Muscle layer of colon (tissue), 2 donors: ENCODE data around the gene EHD2.

Source experiments
- H3K27ac ChIP-seq: one replicate; pipeline ENCODE4 v1.7.0; 2013; ENCODE audit warnings: low read depth, mild to moderate bottlenecking, low read length, moderate library complexity
- H3K27me3 ChIP-seq, 2 donors: one replicate each; pipeline ENCODE4 v1.7.0; 2013; ENCODE audit warnings: low read length in 2 of 2, mild to moderate bottlenecking in 2 of 2; ENCODE audit not compliant: insufficient read depth in 2 of 2, control insufficient read depth in 1 of 2
- H3K36me3 ChIP-seq: one replicate; pipeline ENCODE4 v1.7.0; 2013; ENCODE audit warnings: mild to moderate bottlenecking, low read length; ENCODE audit not compliant: insufficient read depth
- H3K4me1 ChIP-seq: one replicate; pipeline ENCODE4 v1.7.0; 2013; ENCODE audit warnings: mild to moderate bottlenecking, low read length; ENCODE audit not compliant: insufficient read depth
- H3K4me3 ChIP-seq, 2 donors: one replicate each; pipeline ENCODE4 v1.7.0; 2013; ENCODE audit warnings: low read length in 2 of 2, low read depth in 1 of 2, mild to moderate bottlenecking in 1 of 2, moderate library complexity in 1 of 2
- H3K9ac ChIP-seq: one replicate; pipeline ENCODE4 v1.7.0; 2013; ENCODE audit warnings: low read length
- H3K9me3 ChIP-seq: one replicate; pipeline ENCODE4 v1.7.0; 2013; ENCODE audit warnings: mild to moderate bottlenecking, low read length
- donor health status: abdominal sarcoma.
- donor health status: Adenocarcinoma of cecum.

EHD2 gene

DNA sequence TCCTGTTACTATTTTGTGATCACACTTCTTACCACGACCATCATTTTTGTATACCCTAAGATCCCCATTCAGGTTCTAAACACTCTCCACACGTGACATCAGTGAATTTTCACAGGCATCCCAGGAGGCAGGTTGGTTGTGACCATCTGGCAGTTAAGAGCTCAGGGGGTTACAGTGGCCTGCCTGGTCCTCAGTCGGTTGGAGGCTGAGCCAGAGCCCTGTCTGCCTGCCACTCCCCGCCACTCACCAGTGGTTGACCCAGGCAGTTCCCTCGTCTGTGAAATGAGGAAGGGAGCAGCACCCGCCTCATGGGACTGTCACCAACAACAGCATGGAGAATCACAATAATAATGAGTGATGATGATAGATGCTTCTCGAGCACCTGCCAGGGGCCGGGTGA, 36.4 kb upstream of the EHD2 start:
- Histone ChIP-seq H3K4me1 (no peaks in the 10 kb centered on the region), H3K27me3 (no peaks in the 10 kb centered on the region), H3K27ac (no peak overlapping the region), H3K9me3 (no peaks in the 10 kb centered on the region), H3K9ac (no peak overlapping the region), H3K36me3 (peaks cover 31% of the 10 kb centered on the region), H3K4me3 (no peak overlapping the region)

DNA sequence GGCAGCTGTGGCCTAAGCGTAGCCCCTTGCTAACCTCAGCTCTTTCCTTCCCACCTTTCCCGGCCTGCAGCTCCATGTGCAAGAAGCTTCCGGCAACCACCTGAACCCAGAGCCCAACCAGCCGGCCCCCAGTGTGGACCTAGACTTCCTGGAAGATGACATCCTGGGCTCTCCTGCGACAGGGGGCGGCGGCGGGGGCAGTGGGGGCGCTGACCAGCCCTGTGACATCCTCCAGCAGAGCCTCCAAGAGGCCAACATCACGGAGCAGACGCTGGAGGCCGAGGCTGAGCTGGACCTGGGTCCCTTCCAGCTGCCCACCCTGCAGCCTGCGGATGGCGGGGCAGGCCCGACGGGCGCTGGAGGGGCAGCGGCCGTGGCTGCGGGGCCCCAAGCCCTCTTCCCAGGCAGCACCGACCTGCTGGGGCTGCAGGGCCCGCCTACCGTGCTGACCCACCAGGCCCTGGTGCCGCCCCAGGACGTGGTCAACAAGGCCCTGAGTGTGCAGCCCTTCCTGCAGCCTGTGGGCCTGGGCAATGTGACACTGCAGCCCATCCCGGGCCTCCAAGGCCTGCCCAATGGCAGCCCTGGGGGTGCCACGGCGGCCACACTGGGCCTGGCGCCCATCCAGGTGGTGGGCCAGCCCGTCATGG, 33.8 kb upstream of the EHD2 start:
- Histone ChIP-seq H3K36me3 (peaks cover 20% of the 10 kb centered on the region), H3K4me3 (no peak overlapping the region), H3K4me1 (no peaks in the 10 kb centered on the region), H3K9me3 (no peaks in the 10 kb centered on the region), H3K27me3 (no peaks in the 10 kb centered on the region), H3K27ac (no peak overlapping the region), H3K9ac (no peak overlapping the region)

DNA sequence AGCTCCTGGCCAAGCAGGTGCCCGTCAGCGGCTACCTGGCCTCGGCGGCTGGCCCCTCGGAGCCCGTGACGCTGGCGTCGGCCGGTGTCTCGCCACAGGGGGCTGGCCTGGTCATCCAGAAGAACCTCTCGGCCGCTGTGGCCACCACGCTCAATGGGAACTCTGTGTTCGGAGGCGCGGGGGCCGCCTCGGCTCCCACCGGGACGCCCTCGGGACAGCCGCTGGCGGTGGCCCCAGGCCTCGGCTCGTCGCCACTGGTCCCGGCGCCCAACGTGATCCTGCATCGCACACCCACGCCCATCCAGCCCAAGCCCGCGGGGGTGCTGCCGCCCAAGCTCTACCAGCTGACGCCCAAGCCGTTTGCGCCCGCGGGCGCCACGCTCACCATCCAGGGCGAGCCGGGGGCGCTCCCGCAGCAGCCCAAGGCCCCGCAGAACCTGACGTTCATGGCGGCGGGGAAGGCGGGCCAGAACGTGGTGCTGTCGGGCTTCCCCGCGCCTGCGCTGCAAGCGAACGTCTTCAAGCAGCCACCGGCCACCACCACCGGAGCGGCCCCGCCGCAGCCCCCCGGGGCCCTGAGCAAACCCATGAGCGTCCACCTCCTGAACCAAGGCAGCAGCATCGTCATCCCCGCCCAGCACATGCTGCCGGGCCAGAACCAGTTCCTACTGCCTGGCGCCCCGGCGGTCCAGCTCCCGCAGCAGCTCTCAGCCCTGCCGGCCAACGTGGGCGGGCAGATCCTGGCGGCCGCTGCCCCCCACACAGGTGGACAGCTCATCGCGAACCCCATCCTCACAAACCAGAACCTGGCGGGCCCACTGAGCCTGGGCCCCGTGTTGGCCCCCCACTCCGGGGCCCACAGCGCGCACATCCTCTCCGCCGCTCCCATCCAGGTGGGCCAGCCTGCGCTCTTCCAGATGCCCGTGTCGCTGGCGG, 33.0 kb upstream of the EHD2 start:
- H3K9me3 ChIP-seq, result no peaks in the 10 kb centered on the region
- H3K27ac ChIP-seq, result no peak overlapping the region
- H3K9ac ChIP-seq, result no peak overlapping the region
- H3K4me3 ChIP-seq, result no peak overlapping the region
- no peaks in the 10 kb centered on the region for H3K27me3 ChIP-seq
- H3K4me1 ChIP-seq, result no peaks in the 10 kb centered on the region
- H3K36me3 ChIP-seq, result peaks cover 12% of the 10 kb centered on the region

DNA sequence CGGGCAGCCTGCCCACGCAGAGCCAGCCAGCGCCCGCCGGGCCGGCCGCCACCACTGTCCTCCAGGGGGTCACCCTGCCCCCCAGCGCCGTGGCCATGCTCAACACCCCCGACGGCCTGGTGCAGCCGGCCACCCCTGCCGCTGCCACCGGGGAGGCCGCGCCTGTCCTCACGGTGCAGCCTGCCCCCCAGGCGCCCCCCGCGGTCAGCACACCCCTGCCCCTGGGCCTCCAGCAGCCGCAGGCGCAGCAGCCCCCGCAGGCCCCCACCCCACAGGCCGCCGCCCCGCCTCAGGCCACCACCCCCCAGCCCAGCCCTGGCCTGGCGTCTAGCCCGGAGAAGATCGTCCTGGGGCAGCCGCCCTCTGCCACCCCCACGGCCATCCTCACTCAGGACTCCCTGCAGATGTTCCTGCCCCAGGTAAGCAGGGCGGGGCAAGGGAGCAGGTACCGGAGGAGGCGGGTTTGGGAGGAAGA, 32.3 kb upstream of the EHD2 start:
- H3K9ac ChIP-seq, result no peak overlapping the region
- H3K9me3 ChIP-seq, result no peaks in the 10 kb centered on the region
- H3K4me3 ChIP-seq, result no peak overlapping the region
- no peak overlapping the region for H3K27ac ChIP-seq
- H3K4me1 ChIP-seq, result no peaks in the 10 kb centered on the region
- peaks cover 6% of the 10 kb centered on the region for H3K36me3 ChIP-seq
- H3K27me3 ChIP-seq, result no peaks in the 10 kb centered on the region

DNA sequence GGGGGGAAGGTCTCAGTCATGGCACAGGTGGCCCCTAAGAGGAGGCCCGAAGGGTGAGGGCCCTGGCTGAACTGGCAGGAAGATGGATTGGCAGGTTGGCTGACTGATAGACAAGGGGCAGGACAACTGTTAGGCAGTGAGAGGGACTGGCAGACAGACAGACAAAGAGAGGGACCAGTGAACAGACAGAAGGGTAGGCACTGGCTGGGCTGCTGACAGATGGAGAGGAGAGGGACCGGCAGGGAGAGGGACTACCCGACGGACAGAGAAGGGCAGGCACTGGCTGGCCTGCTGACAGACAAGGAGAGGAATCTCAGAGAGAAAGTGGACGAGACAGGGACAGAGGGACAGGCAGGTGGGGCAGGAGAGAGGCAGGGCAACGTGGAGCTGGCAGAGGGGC, 31.8 kb upstream of the EHD2 start:
- Histone ChIP-seq H3K9me3 (no peaks in the 10 kb centered on the region), H3K27ac (no peak overlapping the region), H3K27me3 (no peaks in the 10 kb centered on the region), H3K4me1 (no peaks in the 10 kb centered on the region), H3K9ac (no peak overlapping the region), H3K36me3 (peaks cover 6% of the 10 kb centered on the region), H3K4me3 (no peak overlapping the region)

DNA sequence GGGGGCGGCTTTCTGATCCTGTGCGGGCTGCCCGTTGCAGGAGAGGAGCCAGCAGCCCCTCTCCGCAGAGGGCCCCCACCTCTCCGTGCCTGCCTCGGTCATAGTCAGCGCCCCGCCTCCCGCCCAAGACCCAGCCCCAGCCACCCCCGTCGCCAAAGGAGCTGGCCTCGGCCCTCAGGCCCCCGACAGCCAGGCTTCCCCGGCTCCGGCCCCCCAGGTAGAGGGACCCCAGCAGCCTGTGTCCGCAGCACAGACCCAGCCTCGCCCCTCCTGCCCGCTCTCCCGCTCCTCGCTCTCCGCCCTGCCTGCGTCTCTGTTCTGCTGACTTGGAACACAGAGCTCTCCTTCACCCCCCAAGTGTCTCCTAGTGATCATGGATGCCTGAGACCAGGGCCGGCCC, 31.3 kb upstream of the EHD2 start:
- peaks cover 4% of the 10 kb centered on the region for H3K36me3 ChIP-seq

DNA sequence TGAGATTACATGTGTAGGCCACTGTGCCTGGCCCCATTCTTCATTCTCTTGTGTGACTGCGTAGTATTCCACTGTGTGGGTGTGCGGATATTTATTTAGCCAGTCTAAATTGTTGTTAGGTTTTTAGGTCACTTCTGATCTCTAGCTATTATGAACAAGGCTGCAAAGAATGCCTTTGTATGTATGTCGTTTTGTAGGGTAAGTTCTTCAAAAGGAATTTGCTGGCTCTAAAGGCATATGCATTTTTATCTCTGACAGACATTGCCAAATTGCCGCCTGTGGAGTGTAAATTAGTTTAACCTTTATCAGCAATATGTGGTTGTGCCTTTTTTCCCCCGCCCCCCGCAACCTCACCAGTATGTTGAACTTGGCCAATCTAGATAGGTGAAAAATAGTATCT, 30.3 kb upstream of the EHD2 start:
- Histone ChIP-seq H3K9ac (no peak overlapping the region), H3K27ac (no peak overlapping the region), H3K9me3 (no peaks in the 10 kb centered on the region), H3K4me3 (no peak overlapping the region), H3K4me1 (no peaks in the 10 kb centered on the region), H3K36me3 (no peaks in the 10 kb centered on the region), H3K27me3 (no peaks in the 10 kb centered on the region)

More for the DNA sequence above, 31.3 kb upstream of the EHD2 start:
- no peak overlapping the region for H3K9ac ChIP-seq
- H3K4me3 ChIP-seq, result no peak overlapping the region
- H3K4me1 ChIP-seq, result no peaks in the 10 kb centered on the region
- H3K27me3 ChIP-seq, result no peaks in the 10 kb centered on the region
- no peak overlapping the region for H3K27ac ChIP-seq
- H3K9me3 ChIP-seq, result no peaks in the 10 kb centered on the region

DNA sequence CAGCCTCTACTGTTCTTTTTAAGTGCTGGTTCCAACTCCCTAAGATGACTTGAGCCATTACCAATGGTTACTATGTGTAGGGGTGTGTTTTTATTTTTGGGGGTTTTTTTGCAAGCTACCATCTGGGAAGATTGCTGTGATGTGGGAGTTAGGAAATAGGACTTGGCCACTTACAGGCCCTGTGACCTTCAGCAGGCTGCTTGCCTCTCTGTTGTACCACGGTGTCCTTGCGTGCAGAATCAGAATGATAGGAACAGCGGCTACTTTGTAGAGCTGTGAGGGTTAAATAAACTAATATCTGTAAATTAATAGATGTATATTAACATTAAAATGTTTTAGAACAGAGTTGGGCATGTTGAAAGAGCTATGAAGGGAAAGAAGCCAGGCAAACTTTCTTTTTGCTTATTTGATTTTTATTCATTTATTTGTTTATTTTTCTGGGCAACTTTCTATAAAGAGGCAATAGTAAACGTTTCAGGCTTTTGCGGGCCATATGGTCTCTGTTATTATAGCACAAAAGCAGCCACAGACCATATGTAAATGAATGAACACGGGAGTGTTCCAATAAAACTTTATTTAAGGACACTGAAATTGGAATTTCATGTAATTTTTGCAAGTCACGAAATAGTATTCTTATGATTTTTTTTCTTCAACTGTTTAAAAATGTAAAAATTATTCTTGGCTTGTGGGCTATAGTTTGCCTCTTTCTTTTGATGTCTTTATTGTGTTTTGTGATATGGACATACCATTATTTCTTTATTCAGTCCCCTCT, 26.4 kb upstream of the EHD2 start:
- H3K4me1 ChIP-seq, result no peaks in the 10 kb centered on the region
- no peak overlapping the region for H3K27ac ChIP-seq
- peaks cover 5% of the 10 kb centered on the region for H3K36me3 ChIP-seq
- no peak overlapping the region for H3K9ac ChIP-seq
- H3K4me3 ChIP-seq, result no peak overlapping the region
- H3K27me3 ChIP-seq, result no peaks in the 10 kb centered on the region
- no peaks in the 10 kb centered on the region for H3K9me3 ChIP-seq

DNA sequence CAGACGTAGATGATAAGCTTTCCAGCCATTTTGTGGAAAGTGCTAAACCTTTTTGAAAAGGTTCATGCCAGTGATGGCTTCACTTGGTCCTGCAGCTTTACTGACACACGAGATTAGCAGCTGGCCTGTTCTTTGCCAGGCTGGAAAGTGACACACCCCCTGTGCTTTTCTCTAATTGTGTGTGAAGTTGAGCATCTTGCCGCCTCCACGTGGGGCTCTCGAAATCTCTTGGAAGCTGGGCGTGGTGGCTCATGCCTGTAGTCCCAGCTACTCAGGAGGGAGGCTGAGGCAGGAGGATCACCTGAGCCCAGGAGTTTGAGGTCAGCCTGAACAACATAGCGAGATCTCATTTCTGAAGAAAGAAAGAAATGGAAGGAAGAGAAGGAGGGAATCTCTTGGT, 25.3 kb upstream of the EHD2 start:
- H3K27me3 ChIP-seq, result no peaks in the 10 kb centered on the region
- no peak overlapping the region for H3K9ac ChIP-seq
- H3K9me3 ChIP-seq, result no peaks in the 10 kb centered on the region
- no peaks in the 10 kb centered on the region for H3K4me1 ChIP-seq
- H3K27ac ChIP-seq, result no peak overlapping the region
- H3K4me3 ChIP-seq, result no peak overlapping the region
- H3K36me3 ChIP-seq, result peaks cover 10% of the 10 kb centered on the region

DNA sequence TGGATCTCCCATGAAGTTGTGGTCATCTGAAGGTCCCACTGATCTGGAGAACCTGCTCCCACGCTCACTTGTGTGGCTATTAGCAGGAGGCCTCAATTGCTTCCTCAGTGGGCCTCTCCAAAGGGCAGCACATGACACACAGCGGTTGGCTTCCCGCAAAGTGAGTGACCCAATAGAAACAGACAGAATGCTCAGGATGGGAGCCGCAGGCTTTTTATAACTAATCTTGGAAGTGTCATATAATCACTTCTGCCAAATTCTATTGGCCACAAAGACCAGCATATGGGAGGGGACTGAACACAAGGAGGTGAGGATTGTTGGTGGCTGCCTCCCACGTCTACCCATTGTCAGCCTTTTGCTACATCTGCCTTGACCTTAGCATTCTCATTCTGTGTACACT, 22.1 kb upstream of the EHD2 start:
- H3K9me3 ChIP-seq, result no peaks in the 10 kb centered on the region
- no peak overlapping the region for H3K27ac ChIP-seq
- peaks cover 22% of the 10 kb centered on the region for H3K36me3 ChIP-seq
- H3K27me3 ChIP-seq, result no peaks in the 10 kb centered on the region
- no peaks in the 10 kb centered on the region for H3K4me1 ChIP-seq
- no peak overlapping the region for H3K9ac ChIP-seq
- no peak overlapping the region for H3K4me3 ChIP-seq

DNA sequence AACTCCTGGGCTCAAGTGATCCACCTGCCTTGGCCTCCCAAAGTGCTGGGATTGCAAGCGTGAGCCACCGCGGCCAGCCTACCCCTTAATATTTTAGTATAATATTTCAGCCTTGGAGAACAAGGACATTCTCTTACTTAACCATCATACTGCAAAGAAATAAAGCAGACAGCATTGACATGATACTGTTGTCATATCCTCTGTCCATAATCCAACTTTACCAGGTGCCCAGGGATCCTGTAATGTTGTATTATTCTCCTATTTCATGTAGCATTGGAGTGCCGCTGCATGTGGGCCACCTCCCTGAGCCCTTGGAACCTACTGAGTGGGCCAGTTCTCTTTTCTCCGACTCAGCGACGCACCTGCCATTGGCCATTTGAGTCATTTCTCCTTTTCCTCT, 21.4 kb upstream of the EHD2 start:
- Histone ChIP-seq H3K27ac (no peak overlapping the region), H3K4me3 (no peak overlapping the region), H3K4me1 (no peaks in the 10 kb centered on the region), H3K9me3 (no peaks in the 10 kb centered on the region), H3K9ac (no peak overlapping the region), H3K36me3 (peaks cover 28% of the 10 kb centered on the region), H3K27me3 (no peaks in the 10 kb centered on the region)
